GM19397 (cell line): ENCODE results near the gene INPP5D.
A peak's percentile ranks its signal among the peaks of the same experiment; 100 is the strongest.

Experiments used
- ATAC-seq: cut with Tn5 transposase; IDR thresholded peaks from one replicate; pipeline ENCODE4 v1.9.1; 2021; ENCODE audit warnings: mild to moderate bottlenecking, moderate library complexity; ENCODE audit not compliant: unreplicated experiment

The INPP5D gene

GRCh38 chr2:233226511-233227031, 166.4 kb downstream of the INPP5D start:
- no peak for ATAC-seq

- ATAC-seq, result no peak
These were observed 167.3 kb downstream of the INPP5D start for GRCh38 chr2:233227346-233227978.

DNA sequence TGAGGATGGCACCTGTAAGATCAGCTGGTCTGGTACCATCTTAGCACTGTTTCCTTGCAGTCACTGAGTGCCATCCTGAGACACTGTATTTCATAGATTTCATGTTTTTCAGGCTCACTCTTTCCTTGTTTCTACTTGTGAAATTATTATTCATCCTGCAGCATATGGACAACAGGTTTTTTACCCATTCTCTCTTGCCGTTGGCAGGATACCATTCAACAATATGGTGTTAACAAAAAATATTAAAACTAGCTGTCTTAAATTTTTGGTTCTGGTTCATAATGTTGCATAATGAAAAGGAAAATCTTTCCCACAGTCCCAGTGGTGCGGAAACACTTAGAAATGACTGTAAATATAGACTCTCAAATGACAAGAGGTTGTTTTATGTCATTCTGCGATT, 168.2 kb downstream of the INPP5D start:
- ATAC-seq, result no peak

- ATAC-seq, result no peak
These were observed 173.6 kb downstream of the INPP5D start for GRCh38 chr2:233233618-233234230.

GRCh38 chr2:233234264-233234663, 174.1 kb downstream of the INPP5D start:
- ATAC-seq, result no peak

GRCh38 chr2:233234996-233235395, 174.9 kb downstream of the INPP5D start:
- ATAC-seq, result no peak

GRCh38 chr2:233235977-233236376, 175.8 kb downstream of the INPP5D start:
- no peak for ATAC-seq

DNA sequence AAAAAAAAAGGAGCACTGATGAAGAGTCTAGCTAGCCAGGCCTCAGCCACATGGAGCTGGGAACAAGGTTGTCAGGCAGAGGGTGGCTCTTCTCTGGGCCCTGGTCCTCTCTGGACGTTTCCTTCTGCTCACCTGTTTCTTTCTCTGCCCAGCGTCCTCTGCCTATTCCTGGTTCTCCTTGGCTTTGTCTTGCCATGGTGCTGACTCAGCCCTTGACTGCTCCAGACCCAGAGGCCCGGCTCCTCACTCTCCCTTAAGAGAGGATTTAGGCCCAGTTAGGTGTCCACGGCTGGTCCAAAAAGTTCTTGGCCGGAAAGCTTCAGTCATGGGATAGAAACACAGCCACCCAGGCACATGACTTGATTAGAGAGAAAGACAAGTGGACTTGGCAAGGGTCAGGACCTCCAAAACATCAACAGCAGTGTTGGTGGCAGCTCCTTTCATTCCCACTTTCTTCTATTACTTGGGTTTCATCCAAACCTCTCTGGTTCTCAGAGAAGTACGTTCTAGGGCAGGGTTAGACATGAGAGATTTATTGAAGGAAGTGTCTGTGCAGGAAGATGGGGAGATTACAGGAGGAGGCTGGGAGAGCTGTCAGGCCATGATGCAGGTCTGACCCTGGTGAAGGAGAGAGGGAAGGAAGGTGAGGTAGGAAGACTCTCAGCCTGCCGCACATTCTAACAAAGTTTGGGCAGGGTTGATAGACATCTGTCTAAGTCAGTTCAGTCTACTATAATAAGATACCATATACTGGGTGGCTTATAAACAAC, 176.9 kb downstream of the INPP5D start:
- no peak for ATAC-seq

DNA sequence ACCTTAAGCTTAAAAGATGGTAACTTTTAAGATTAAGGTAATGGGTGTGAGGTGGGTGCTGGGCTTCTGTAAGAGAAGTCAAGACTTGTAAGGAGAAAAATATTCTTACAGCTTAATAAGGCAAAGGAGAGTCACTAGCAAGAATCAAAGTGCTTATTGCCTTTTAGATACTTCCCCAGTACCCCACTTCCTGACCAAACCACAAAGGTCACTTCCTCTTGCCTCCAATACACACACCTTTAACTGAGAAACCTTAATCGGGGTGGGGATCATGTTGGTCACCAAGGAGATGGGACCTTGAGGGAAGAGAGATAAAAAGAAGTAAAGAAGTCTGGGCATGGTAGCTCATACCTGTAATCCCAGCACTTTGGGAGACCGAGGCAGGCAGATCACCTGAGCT, 180.8 kb downstream of the INPP5D start:
- no peak for ATAC-seq

- no peak for ATAC-seq
These were observed 181.7 kb downstream of the INPP5D start for GRCh38 chr2:233241803-233242202.

DNA sequence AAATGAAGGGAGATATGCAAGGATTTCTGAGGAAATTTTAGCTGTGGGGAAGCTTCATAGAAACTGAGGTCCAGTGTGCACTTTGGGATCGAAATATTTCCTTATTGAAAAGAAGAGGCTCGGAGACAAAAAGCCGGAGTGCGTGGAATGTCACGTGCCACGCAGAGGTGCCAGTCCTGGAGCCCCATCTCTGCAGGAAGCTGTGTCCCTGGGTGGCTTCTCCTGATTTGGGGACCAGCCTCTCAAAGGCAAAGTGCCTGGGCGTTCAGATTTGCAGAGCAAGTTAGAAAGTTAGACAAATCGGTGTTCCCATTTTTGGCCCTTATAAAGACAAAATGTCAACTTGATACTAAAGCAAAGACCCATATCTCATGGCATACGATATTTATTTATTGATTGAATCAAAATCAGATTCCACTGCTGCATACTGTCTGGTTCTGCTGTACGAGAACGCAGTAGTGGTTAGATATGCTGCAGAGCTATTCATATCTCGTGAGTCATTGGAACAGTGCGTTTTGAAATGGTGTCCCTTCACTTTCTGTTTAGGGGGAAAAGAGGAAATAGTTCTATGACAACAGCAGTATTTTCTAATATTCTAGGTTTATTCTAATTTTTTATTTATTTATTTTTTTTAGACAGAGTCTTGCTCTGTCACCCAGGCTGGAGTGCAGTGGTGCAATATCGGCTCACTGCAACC, 182.2 kb downstream of the INPP5D start:
- no peak for ATAC-seq

DNA sequence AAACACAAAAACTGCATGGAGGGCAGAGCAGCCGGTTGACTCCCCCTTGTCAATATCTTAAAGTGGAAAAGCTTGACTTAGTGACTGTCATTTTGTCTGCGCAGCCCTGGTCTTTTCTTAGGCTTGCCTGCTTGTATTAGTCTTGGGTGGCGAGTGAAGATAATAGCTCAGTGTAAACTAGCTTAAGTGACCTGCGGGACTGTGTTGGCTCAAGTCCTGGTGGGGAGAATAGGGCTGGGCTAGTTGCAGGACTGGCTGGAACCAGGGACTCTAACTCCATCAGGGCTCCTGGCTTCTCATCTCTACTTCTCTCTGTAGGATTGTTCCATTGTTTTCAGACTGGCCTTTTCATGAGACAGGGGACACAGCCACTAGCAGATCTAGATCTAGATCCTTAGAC, 183.2 kb downstream of the INPP5D start:
- ATAC-seq, result no peak

DNA sequence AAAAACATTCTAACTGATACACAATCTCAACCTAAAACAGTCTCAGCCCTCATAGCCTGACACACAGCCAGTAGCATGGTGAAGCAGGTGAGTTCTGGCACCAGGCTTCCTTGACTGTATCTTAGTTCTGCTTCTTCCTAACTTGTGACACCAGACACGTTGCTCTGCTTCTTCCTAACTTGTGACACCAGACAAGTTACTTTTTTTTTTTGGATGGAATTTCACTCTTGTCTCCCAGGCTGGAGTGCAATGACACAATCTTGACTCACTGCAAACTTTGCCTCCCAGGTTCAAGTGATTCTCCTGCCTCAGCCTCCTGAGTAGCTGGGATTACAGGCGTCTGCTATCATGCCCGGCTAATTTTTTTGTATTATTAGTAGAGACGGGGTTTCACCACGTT, 184.7 kb downstream of the INPP5D start:
- ATAC-seq, result no peak

DNA sequence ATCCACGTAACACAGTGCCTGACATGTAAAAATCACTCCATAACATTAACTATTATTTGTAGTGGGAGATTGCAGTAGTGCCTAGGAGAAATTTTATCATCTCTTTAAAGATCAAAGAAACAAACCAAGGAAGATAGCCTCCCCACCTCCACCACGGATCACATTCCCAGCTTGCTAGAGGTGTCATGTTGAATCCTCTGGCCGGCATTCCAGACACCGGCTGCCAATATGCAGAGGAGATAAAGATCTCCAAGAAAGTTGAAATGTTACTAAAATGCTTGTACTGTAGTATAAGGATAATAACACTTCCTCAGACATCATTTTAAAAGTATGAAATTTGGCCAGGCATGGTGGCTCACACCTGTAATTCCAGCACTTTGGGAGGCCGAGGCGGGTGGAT, 185.3 kb downstream of the INPP5D start:
- no peak for ATAC-seq

- no peak for ATAC-seq
These were observed 187.0 kb downstream of the INPP5D start for GRCh38 chr2:233247116-233247515.

DNA sequence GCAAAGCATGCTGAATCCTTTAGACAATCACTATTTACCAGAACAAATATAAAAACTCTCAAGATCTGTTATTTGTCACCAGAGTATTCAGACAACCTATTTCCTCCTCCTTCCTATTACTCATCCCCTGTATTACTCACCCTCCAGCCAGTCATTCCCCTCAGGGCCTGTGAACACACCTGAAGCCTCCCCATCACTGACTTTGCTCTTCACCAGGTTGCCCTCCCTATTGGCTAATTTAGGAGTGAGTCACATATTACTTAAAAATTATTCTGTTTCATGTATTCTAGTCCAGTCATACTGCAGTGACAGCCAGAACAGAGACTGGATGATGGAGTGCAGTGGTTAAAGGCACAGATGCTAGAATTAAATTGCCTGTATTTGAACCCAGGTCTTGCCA, 187.6 kb downstream of the INPP5D start:
- no peak for ATAC-seq

- no peak for ATAC-seq
These were observed 188.9 kb downstream of the INPP5D start for GRCh38 chr2:233248999-233249398.

DNA sequence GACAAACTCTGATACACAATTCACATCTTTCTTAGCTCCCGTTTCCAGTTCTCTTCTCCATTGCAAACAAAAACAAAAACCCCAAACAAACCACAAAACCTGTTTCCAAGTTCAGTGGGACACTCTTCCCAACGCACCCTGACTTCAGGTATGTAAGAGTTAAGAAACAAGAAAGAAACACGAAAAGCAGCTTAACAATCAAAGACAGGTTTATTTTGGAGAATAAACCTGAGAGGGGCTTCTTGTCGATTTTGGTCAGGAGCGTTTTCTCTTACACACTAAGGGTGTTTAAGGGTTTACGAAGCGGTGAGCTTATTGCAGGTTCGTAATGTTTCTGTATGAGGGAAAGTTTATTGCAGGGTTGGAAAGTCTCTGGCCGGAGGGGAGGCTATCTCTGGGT, 190.4 kb downstream of the INPP5D start:
- no peak for ATAC-seq

- no peak for ATAC-seq
These were observed 190.8 kb downstream of the INPP5D start for GRCh38 chr2:233250985-233251305.

GRCh38 chr2:233251306-233252116, 191.4 kb downstream of the INPP5D start, which contains the start of gene ATG16L1:
Gene ATG16L1, plus strand, starts transcription at chr2:233251673. Its CDS starts 155 bp downstream, at chr2:233251828.
- ATAC-seq, result peak; percentile 98

DNA sequence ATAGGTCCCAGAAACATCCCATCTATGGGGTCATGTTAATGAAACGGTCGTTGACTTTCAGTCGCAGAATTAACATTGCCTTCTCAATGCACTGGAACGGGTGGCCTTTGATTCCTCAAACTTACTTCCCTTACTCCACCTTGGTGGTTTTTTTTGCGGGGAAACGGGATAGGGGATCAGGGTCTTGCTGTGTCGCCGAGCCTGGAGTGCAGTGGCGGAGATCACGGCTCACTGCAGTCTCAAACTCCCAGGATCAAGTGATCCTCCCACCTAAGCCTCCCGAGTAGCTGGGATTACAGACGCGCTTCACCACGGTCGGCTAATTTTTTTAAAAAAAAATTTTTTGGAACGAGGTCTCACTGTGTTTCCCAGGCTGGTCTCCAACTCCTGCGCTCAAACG, 192.1 kb downstream of the INPP5D start:
- ATAC-seq, result no peak
